ENCODE data around the gene TARDBP.
"Not testable (repeated sequence)": the region's sequence is repeated elsewhere in the genome, so short reads cannot be mapped to it uniquely, and the experiment has no call there.

Gene TARDBP

DNA sequence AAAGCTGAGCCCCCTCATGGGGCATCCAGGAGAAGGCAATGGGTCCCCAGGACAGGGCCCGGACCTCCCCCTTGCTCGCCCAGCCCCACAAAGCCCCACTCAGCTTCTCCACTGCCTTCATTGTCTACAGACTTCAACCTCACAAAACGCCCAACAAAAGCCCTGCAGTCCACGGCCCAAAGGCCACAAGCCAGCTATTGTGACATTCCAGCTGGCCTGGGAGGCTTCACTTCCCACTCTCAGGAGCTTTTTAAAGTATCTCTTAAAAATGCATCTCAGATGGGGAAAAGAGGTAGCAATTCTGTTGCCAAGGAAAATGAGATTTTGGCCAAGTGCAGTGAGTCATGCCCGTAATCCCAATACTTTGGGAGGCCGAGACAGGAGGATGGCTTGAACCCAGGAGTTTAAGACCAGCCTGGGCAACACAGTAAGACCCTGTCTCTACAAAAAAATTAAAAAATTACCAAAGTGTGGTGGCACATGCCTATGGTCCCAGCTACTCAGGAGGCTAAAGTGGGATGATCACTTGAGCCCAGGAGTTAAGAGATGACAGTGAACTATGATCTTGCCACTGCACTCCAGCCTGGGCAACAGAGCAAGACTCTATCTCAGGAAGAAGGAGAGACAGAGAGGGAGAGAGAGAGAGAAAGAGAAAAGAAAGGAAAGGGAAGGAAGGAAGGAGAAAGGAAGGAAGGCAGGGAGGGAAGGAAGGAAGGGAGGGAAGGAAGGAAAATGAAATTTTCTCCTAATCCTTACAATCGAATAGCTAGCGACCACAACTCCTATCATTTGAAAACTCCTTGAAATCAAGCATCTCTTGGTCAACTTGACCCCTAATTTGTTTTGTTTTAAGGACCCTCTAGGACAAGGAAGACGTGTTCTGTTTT is 31.4 kb upstream of the TARDBP start:
- Mint-ChIP-seq H3K4me3 (no peak overlapping the region), H3K9me3 (no peaks in the 10 kb centered on the region), H3K27ac (no peak overlapping the region), H3K4me1 (no peaks in the 10 kb centered on the region), H3K36me3 (no peaks in the 10 kb centered on the region), H3K27me3 (peaks cover 84% of the 10 kb centered on the region)
- CTCF ChIA-PET = interaction anchor here (1.3 kb wide), 1 partner anchor 57 kb away, joined by 3 read pairs; no protein-coding TSS in a partner anchor
- no peak for DNase-seq

DNA sequence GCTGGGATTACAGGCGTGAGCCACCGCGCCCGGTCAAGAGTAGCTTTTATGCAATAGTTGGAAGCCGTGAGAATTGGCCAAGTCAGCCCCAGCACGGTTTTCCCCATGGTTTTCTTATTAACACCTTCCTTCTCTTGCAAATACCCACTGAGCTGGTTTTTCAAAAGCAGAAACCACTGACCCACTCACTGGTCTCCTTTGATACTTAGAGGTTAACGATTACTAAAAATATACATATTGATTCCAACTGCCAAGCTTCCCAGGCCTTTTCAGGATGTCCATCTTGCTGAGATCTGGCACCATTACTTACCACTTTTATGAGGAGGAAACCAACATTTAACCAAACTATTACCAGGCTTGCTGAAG is 25.9 kb upstream of the TARDBP start:
- CTCF ChIA-PET = no interaction called here
- H3K27me3 Mint-ChIP-seq = peaks cover 65% of the 10 kb centered on the region
- H3K4me3 Mint-ChIP-seq = no peak overlapping the region
- no peaks in the 10 kb centered on the region for H3K9me3 Mint-ChIP-seq
- H3K36me3 Mint-ChIP-seq = no peaks in the 10 kb centered on the region
- DNase-seq = no peak
- H3K27ac Mint-ChIP-seq = no peak overlapping the region
- no peaks in the 10 kb centered on the region for H3K4me1 Mint-ChIP-seq

DNA sequence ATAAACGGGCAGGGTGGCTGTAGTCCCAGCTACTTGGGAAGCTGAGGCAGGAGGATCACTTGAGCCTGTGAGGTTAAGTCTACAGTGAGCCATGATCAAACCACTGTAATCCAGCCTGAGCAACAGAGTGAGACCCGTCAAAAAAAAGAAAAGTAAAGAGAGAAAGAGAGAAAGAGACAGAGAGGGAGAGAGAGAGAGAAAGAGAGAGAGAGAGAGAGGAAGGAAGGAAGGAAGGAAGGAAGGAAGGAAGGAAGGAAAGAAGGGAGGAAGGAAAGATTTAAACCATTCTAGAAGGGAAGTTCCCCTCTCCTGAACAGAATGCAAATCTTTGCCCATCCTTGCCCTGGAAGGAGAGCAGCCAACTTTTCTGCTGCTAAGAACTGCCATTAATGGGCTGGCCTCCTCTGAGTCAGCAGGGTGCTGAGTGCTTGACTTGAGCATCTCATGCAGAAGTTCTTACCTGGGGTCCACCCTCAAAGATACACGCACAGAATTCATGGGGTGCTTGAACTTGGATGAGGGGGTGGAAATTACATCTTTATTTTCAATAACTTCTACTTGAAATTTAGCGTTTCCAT is 24.5 kb upstream of the TARDBP start:
- no peaks in the 10 kb centered on the region for H3K4me1 Mint-ChIP-seq
- no peaks in the 10 kb centered on the region for H3K36me3 Mint-ChIP-seq
- H3K4me3 Mint-ChIP-seq = no peak overlapping the region
- peaks cover 59% of the 10 kb centered on the region for H3K27me3 Mint-ChIP-seq
- H3K27ac Mint-ChIP-seq = peak overlapping the region; percentile 61
- no peaks in the 10 kb centered on the region for H3K9me3 Mint-ChIP-seq
- DNase-seq = no peak
- CTCF ChIA-PET = no interaction called here

DNA sequence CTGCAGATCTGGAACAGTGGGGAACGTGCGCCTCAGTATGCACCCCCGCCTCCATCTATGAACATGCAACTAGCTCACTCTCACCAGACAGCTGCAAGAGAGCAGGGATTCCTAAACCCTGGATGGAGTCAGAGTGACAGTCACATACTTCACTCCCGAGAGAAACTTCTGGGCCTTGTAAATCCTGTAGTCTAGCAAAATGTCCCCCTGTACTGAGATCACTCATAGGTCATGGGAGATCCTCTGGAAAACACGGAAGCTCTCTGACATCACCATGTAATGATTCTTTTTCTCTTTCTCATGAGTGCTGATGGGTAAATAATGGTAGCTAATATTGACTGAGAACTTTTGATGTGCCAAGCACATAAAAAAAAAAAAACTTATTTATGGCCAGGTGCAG is 23.4 kb upstream of the TARDBP start:
- H3K4me3 Mint-ChIP-seq = no peak overlapping the region
- CTCF ChIA-PET = interaction anchor here (0.5 kb wide), 1 partner anchor 53 kb away, joined by 5 read pairs; no protein-coding TSS in a partner anchor
- H3K9me3 Mint-ChIP-seq = no peaks in the 10 kb centered on the region
- no peak overlapping the region for H3K27ac Mint-ChIP-seq
- H3K27me3 Mint-ChIP-seq = peaks cover 48% of the 10 kb centered on the region
- H3K4me1 Mint-ChIP-seq = no peaks in the 10 kb centered on the region
- H3K36me3 Mint-ChIP-seq = no peaks in the 10 kb centered on the region
- DNase-seq = no peak

DNA sequence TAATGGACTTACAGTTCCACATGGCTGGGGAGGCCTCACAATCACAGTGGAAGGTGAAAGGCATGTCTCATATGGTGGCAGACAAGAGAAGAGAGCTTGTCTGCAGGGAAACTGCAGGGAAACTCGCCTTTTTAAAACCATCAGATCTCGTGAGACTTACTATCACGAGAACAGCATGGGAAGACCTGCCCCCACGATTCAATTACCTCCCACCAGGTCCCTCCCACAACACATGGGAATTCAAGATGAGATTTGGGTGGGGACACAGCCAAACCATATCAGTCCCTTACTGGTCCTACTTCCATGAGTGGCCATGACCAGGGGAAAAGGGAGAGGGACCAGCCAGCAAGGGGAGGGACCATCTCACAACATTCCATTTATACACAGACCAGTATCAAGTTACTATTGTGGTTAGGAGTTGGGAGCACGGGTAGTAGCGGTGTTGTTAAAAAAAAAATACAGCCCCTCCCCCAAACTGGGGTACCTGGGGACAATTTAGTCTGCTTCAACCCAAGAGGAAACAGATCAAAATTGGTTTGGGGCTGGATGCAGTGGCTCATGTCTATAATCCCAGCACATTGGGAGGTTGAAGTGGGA is 22.4 kb upstream of the TARDBP start:
- H3K4me3 Mint-ChIP-seq, DNase-seq, CTCF ChIA-PET, H3K36me3 Mint-ChIP-seq, H3K27ac Mint-ChIP-seq, H3K9me3 Mint-ChIP-seq, H3K4me1 Mint-ChIP-seq: not testable (repeated sequence)
- peaks cover 40% of the 10 kb centered on the region for H3K27me3 Mint-ChIP-seq

DNA sequence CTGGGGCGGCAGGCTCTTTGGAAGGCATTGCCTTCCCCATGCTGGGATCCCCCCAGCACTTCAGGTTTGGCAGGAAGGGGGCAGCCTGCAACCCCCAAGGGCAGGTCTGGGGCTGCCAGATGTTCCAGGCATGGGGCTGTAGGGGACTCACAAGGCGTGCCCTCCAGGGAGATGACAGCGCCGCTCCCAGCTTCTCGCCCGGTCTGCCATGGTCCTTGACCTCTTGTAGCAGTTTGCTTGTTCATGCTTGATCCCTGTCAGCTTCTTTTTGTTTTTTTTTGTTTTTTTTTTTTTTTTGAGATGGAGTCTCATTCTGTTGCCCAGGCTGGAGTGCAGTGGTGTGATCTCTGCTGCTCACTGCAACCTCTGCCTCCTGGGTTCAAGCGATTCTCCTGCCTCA is 21.6 kb upstream of the TARDBP start:
- no peaks in the 10 kb centered on the region for H3K36me3 Mint-ChIP-seq
- H3K4me1 Mint-ChIP-seq = no peaks in the 10 kb centered on the region
- CTCF ChIA-PET = no interaction called here
- DNase-seq = no peak
- H3K27me3 Mint-ChIP-seq = peaks cover 32% of the 10 kb centered on the region
- H3K27ac Mint-ChIP-seq = no peak overlapping the region
- H3K9me3 Mint-ChIP-seq = no peaks in the 10 kb centered on the region
- no peak overlapping the region for H3K4me3 Mint-ChIP-seq

DNA sequence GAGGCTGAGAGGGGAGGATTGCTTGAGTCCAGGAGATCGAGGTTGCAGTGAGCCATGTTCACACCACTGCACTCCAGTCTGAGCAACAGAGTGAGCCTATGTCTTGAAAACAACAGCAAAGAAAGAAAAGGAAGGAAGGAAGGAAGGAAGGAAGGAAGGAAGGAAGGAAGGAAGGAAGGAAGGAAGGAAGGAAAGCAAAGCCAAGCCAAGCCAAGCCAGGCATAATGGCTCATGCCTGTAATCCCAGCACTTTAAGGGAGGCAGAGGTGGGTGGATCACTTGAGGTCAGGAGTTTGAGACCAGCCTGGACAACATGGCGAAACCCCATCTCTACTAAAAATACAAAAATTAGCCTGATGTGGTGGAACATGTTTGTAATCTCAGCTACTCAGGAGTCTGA is 20.4 kb upstream of the TARDBP start:
- CTCF ChIA-PET, H3K27ac Mint-ChIP-seq, H3K9me3 Mint-ChIP-seq, H3K36me3 Mint-ChIP-seq, H3K4me1 Mint-ChIP-seq, DNase-seq, H3K4me3 Mint-ChIP-seq: not testable (repeated sequence)
- peaks cover 22% of the 10 kb centered on the region for H3K27me3 Mint-ChIP-seq

DNA sequence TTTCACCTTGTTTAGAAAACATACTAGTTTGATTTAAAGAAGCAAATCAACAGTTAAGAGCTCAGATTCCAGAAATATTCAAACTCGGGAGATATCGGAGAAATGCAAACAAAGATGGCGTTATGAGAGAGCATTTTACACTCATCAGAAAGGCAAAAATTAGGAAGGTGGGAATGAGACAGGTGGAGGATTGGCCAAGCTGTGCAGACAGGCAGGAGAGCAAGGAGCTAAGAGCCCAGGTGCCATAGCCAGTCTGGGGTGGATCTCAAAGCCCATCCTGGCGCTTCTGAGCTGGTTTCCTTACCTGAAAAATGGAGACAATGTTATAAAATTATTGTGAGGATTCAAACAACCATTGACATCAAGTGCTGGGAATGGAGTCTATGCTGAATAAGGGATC is 19.6 kb upstream of the TARDBP start:
- CTCF ChIA-PET = no interaction called here
- H3K9me3 Mint-ChIP-seq = no peaks in the 10 kb centered on the region
- H3K27ac Mint-ChIP-seq = no peak overlapping the region
- peaks cover 18% of the 10 kb centered on the region for H3K27me3 Mint-ChIP-seq
- H3K4me3 Mint-ChIP-seq = no peak overlapping the region
- no peaks in the 10 kb centered on the region for H3K4me1 Mint-ChIP-seq
- no peak for DNase-seq
- no peaks in the 10 kb centered on the region for H3K36me3 Mint-ChIP-seq

DNA sequence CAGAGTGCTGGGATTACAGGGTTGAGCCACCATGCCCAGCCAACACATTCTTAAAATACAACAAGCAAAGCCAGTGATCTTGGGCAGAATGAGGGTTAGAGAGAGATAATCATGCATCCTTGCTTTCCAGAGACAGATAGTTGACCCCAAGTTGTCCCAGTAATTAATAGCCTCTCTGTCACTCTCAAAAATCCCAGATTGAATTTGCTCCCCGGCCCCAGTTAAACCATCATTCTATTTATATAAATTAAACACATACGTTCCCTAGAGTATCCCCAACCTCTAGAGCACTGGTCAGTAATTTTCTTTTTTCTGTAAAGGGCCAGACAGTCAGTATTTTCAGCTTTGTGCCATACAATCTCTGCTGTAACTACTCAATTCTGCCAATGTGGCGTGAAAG is 16.4 kb upstream of the TARDBP start:
- no peak overlapping the region for H3K4me3 Mint-ChIP-seq
- DNase-seq = no peak
- peaks cover 14% of the 10 kb centered on the region for H3K27me3 Mint-ChIP-seq
- H3K4me1 Mint-ChIP-seq = no peaks in the 10 kb centered on the region
- CTCF ChIA-PET = no interaction called here
- H3K27ac Mint-ChIP-seq = no peak overlapping the region
- H3K36me3 Mint-ChIP-seq = no peaks in the 10 kb centered on the region
- H3K9me3 Mint-ChIP-seq = peaks cover 8% of the 10 kb centered on the region

DNA sequence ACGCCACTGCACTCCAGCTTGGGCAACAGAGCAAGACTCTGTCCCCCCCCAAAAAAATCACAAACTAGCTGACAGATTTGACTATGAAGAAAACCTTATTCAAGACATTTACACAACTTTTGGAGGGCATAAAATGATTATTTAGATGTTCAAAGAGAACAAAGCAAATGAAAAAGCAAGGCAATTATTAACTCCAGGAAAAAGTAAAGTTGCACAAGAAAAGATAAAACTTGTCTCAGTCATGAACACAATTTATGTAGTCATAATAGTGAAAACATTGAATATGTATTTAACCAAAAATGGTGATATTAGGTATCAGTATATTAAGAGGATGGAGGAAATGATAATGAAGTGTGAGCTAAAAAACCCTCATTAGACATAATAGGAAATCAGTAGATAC is 11.9 kb upstream of the TARDBP start:
- CTCF ChIA-PET = no interaction called here
- Mint-ChIP-seq H3K4me1 (no peaks in the 10 kb centered on the region), H3K36me3 (no peaks in the 10 kb centered on the region), H3K27me3 (peaks cover 7% of the 10 kb centered on the region), H3K4me3 (no peak overlapping the region), H3K9me3 (peaks cover 8% of the 10 kb centered on the region), H3K27ac (no peak overlapping the region)
- DNase-seq = no peak

DNA sequence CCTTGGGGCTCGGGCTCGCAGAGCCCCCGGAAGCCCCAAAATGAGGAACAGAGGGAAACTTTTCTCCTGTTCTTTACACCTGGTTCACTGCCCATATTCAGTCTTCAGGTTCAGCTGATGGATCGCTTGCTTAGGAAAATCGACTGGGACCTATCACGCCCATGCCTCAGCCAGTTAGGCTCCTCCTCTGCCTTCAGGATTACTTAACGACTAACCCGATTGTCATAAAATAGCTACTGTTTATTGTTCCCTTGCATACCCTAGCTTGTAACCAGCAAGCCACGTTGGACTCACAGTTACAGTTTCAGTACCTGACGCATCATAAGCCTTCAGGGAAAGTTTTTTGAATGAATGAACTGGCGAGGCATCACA is 692 bp downstream of the TARDBP start:
- H3K4me1 Mint-ChIP-seq = peaks cover 41% of the 10 kb centered on the region
- no peak for DNase-seq
- H3K27ac Mint-ChIP-seq = peak overlapping the region; percentile 96
- CTCF ChIA-PET = no interaction called here
- H3K4me3 Mint-ChIP-seq = peak overlapping the region; percentile 81
- H3K36me3 Mint-ChIP-seq = peaks cover 27% of the 10 kb centered on the region
- no peaks in the 10 kb centered on the region for H3K9me3 Mint-ChIP-seq
- H3K27me3 Mint-ChIP-seq = no peaks in the 10 kb centered on the region

DNA sequence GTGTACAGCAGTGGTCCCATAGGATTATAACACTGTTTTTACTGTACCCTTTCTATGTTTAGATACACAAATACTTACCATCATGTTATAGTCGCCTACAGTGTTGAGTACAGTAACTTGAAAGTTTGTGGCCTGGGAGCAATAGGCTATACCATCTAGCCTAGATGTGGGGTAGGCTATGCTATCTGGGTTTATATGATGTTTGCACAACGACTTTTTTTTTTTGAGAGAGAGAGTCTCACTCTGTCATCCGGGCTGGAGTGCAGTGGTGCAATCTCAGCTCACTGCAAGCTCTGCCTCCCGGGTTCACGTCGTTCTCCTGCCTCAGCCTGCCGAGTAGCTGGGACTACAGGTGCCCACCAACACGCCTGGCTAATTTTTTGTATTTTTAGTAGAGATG is 6.9 kb downstream of the TARDBP start:
- H3K4me3 Mint-ChIP-seq, CTCF ChIA-PET, H3K27me3 Mint-ChIP-seq, DNase-seq, H3K27ac Mint-ChIP-seq, H3K9me3 Mint-ChIP-seq: not testable (repeated sequence)
- Mint-ChIP-seq H3K36me3 (peaks cover 70% of the 10 kb centered on the region), H3K4me1 (peaks cover 29% of the 10 kb centered on the region)

DNA sequence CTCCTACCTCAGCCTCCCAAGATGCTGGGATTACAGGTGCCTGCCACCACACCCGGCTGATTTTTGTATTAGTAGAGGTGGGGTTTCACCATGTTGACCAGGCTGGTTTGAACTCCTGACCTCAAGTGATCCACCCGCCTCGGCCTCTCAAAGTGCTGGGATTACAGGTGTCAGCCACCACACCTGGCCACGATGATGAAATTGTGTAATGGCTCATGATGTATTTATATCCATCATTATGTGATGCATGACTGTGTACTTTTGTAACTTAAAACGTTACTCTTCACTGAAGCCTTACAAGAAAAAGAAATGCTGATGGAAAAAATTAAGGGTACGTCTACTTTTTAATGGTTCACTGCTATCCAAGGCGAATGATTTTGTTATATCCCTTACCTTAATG is 7.5 kb downstream of the TARDBP start:
- no peaks in the 10 kb centered on the region for H3K9me3 Mint-ChIP-seq

DNA sequence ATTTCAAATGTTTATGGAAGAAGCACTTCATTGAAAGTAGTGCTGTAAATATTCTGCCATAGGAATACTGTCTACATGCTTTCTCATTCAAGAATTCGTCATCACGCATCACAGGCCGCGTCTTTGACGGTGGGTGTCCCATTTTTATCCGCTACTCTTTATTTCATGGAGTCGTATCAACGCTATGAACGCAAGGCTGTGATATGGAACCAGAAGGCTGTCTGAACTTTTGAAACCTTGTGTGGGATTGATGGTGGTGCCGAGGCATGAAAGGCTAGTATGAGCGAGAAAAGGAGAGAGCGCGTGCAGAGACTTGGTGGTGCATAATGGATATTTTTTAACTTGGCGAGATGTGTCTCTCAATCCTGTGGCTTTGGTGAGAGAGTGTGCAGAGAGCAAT is 10.7 kb downstream of the TARDBP start:
- H3K27me3 Mint-ChIP-seq = no peaks in the 10 kb centered on the region
- CTCF ChIA-PET = no interaction called here
- H3K9me3 Mint-ChIP-seq = no peaks in the 10 kb centered on the region
- no peak overlapping the region for H3K4me3 Mint-ChIP-seq
- no peak for DNase-seq
- H3K4me1 Mint-ChIP-seq = peaks cover 9% of the 10 kb centered on the region
- peak overlapping the region; percentile 55 for H3K27ac Mint-ChIP-seq
- H3K36me3 Mint-ChIP-seq = peaks cover 72% of the 10 kb centered on the region

More for the DNA sequence above, 7.5 kb downstream of the TARDBP start:
- DNase-seq = no peak
- Mint-ChIP-seq H3K4me1 (peaks cover 23% of the 10 kb centered on the region), H3K27ac (no peak overlapping the region), H3K36me3 (peaks cover 71% of the 10 kb centered on the region), H3K4me3 (no peak overlapping the region), H3K27me3 (no peaks in the 10 kb centered on the region)
- CTCF ChIA-PET = no interaction called here
